ENCODE data around the gene FAM9A. TPM values are rescaled to one million over a fixed set of nuclear protein-coding genes. Genes with fewer than 3 reads are reported as not detected.

The FAM9A gene
- total and polyA plus RNA-seq, 9 of the 15 experiments (the other 6 are each of a cell fraction or from before 2014, with no cell fraction given) = 0.07 TPM; not detected in 8

DNA sequence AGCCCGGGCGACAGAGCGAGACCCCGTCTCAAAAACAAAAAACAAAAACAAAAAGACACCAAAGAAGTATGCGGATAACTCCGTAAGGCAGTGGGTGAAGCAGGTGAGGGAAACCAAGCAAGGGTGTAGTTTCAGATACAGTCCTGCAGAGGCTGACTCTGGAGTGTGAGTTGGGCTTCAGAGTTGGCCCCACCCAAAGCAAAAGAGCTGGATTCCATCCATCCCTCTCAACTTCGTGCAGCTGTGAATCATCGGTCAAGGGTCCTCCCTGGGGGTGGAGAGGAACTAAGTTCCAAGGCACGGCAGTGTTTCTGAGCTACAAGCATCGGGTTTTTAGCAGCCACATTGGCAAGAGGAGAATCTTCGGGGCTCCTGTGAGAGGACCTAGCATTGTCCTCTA is 43.9 kb upstream of the FAM9A start:
- no TSS peak for BruUV-seq (replicated peaks)
- no peaks in the 10 kb centered on the region for H4K20me1 ChIP-seq (replicated peaks; ENCODE audit: control insufficient read depth, insufficient read depth, low read length)
- ATAC-seq = peak; percentile 65
- H3K9me3 ChIP-seq (replicated peaks; ENCODE audit: control insufficient read depth, insufficient read depth, low read depth, low read length) = no peaks in the 10 kb centered on the region
- intact Hi-C loops (cut with micrococcal nuclease) (no loop called here), in situ Hi-C loops (cut with MboI) (no loop called here)
- no peaks in the 10 kb centered on the region; a peak in 1 of 5 replicates for H3K27me3 ChIP-seq (ENCODE audit: control insufficient read depth in 2 of 2, insufficient read depth in 2 of 2, low read length in 2 of 2)
- no peak overlapping the region for H3K27ac ChIP-seq (ENCODE audit: extremely low read depth, low read depth, low read length)
- no peak overlapping the region for H3K4me2 ChIP-seq (ENCODE audit: insufficient read depth, low read length)
- H2AFZ ChIP-seq (ENCODE audit: low read depth, low read length) = no peak overlapping the region
- no peak for FAIRE-seq
- H3K79me2 ChIP-seq (ENCODE audit: control insufficient read depth, insufficient read depth, low read length) = no peaks in the 10 kb centered on the region
- CTCF ChIA-PET (ENCODE audit: low intra/inter-chr PET ratio) = no interaction called here
- peak in 2 of 4 experiments; percentile 3 to 6 for DNase-seq (ENCODE audit: extremely low read depth in 1 of 4, low spot score in 3 of 4)
- H3K4me1 ChIP-seq (replicated peaks in 1 of 2; ENCODE audit: control insufficient read depth in 2 of 2, insufficient read depth in 2 of 2, low read length in 2 of 2) = no peaks in the 10 kb centered on the region
- POLR2A ChIA-PET = no interaction called here
- no peak for TF ChIP-seq ZNF583 (CRISPR knock-in tag; IDR thresholded peaks at IDR 0.05)
- TF ChIP-seq, protein P1, sequence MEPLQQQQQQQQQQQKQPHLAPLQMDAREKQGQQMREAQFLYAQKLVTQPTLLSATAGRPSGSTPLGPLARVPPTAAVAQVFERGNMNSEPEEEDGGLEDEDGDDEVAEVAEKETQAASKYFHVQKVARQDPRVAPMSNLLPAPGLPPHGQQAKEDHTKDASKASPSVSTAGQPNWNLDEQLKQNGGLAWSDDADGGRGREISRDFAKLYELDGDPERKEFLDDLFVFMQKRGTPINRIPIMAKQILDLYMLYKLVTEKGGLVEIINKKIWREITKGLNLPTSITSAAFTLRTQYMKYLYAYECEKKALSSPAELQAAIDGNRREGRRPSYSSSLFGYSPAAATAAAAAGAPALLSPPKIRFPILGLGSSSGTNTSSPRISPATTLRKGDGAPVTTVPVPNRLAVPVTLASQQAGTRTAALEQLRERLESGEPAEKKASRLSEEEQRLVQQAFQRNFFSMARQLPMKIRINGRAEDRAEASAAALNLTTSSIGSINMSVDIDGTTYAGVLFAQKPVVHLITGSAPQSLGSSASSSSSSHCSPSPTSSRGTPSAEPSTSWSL (CRISPR knock-in tag; IDR thresholded peaks at IDR 0.05; ENCODE audit: borderline replicate concordance) = no peak
- no peak for TF ChIP-seq THRAP3 (IDR thresholded peaks at IDR 0.05; ENCODE audit: borderline replicate concordance)
- TF ChIP-seq TAL1 (IDR thresholded peaks at IDR 0.05) = no peak
- 0% methylated on average over 11 of the region's 11 CpGs for WGBS (ENCODE audit: insufficient coverage, low coverage, missing lambda C conversion rate)
- no peaks in the 10 kb centered on the region for H3K36me3 ChIP-seq (ENCODE audit: control insufficient read depth, insufficient read depth, low read length)
- H3K4me3 ChIP-seq = no peak overlapping the region
- H3K9ac ChIP-seq (ENCODE audit: insufficient read depth in 1 of 2, low read depth in 2 of 2, low read length in 2 of 2) = no peak overlapping the region
- no peaks in the 10 kb centered on the region for H3K9me1 ChIP-seq (ENCODE audit: control insufficient read depth, insufficient read depth, low read length)

DNA sequence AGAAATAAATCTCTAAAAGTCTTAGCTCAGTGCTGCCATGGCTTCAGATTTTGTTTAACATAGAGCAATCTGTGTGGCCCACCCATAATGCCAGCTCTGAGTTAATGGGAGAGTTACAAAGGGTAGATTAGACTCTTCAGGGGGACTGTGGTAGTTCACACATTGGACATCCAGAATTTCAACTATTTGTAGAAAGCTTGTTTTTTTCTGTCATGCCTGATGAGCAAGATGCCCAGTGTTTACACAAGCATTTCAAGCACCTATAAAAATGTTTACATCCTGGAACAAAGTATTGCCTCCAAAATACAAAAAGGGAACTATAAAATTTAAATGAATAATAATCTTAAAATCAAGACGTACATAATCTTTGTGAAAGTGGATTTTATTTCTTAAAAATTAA is 43.0 kb upstream of the FAM9A start:
- Histone ChIP-seq H4K20me1 (replicated peaks; ENCODE audit: control insufficient read depth, insufficient read depth, low read length) (no peaks in the 10 kb centered on the region), H3K4me2 (ENCODE audit: insufficient read depth, low read length) (no peak overlapping the region), H3K9me3 (replicated peaks; ENCODE audit: control insufficient read depth, insufficient read depth, low read depth, low read length) (no peaks in the 10 kb centered on the region), H3K4me3 (no peak overlapping the region), H2AFZ (ENCODE audit: low read depth, low read length) (no peak overlapping the region), H3K27ac (ENCODE audit: extremely low read depth, low read depth, low read length) (no peak overlapping the region), H3K27me3 (ENCODE audit: control insufficient read depth in 2 of 2, insufficient read depth in 2 of 2, low read length in 2 of 2) (no peaks in the 10 kb centered on the region; a peak in 1 of 5 replicates), H3K4me1 (replicated peaks in 1 of 2; ENCODE audit: control insufficient read depth in 2 of 2, insufficient read depth in 2 of 2, low read length in 2 of 2) (no peaks in the 10 kb centered on the region), H3K9me1 (ENCODE audit: control insufficient read depth, insufficient read depth, low read length) (no peaks in the 10 kb centered on the region), H3K79me2 (ENCODE audit: control insufficient read depth, insufficient read depth, low read length) (no peaks in the 10 kb centered on the region), H3K36me3 (ENCODE audit: control insufficient read depth, insufficient read depth, low read length) (no peaks in the 10 kb centered on the region), H3K9ac (ENCODE audit: insufficient read depth in 1 of 2, low read depth in 2 of 2, low read length in 2 of 2) (no peak overlapping the region)
- in situ Hi-C loops (cut with MboI) = no loop called here
- no TSS peak for BruUV-seq (replicated peaks)
- CTCF ChIA-PET (ENCODE audit: low intra/inter-chr PET ratio) = no interaction called here
- POLR2A ChIA-PET = interaction anchor here (1.3 kb wide), 1 partner anchor 11 kb away, joined by 4 read pairs; no protein-coding TSS in a partner anchor
- intact Hi-C loops (cut with micrococcal nuclease) = no loop called here
- 0% methylated on average over 1 of the region's 1 CpG for WGBS (ENCODE audit: insufficient coverage, low coverage, missing lambda C conversion rate)
- no peak for ATAC-seq
- FAIRE-seq = no peak
- no peak for DNase-seq (ENCODE audit: extremely low read depth in 1 of 4, low spot score in 3 of 4)
- no peak for TF ChIP-seq NFIX (CRISPR knock-in tag; IDR thresholded peaks at IDR 0.05; ENCODE audit: low read depth)
- no peak for TF ChIP-seq MAFF (IDR thresholded peaks at IDR 0.05; ENCODE audit: low read length)
- no peak for TF ChIP-seq SAFB (IDR thresholded peaks at IDR 0.05; ENCODE audit: borderline replicate concordance, low read depth, low read length)
- no peak for TF ChIP-seq SMAD3 (CRISPR knock-in tag; conservative IDR thresholded peaks at IDR 0.05)
- TF ChIP-seq ESRRB (CRISPR knock-in tag; IDR thresholded peaks at IDR 0.05; ENCODE audit: borderline replicate concordance) = no peak
- no peak for TF ChIP-seq BCL6 (CRISPR knock-in tag; IDR thresholded peaks at IDR 0.05)
- TF ChIP-seq ZNF239 (CRISPR knock-in tag; IDR thresholded peaks at IDR 0.05) = no peak
- TF ChIP-seq NFATC3 (IDR thresholded peaks at IDR 0.05) = no peak
- TF ChIP-seq, protein P2, sequence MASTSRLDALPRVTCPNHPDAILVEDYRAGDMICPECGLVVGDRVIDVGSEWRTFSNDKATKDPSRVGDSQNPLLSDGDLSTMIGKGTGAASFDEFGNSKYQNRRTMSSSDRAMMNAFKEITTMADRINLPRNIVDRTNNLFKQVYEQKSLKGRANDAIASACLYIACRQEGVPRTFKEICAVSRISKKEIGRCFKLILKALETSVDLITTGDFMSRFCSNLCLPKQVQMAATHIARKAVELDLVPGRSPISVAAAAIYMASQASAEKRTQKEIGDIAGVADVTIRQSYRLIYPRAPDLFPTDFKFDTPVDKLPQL (IDR thresholded peaks at IDR 0.05; ENCODE audit: extremely low read depth, insufficient read length) = no peak
- TF ChIP-seq, protein P3, sequence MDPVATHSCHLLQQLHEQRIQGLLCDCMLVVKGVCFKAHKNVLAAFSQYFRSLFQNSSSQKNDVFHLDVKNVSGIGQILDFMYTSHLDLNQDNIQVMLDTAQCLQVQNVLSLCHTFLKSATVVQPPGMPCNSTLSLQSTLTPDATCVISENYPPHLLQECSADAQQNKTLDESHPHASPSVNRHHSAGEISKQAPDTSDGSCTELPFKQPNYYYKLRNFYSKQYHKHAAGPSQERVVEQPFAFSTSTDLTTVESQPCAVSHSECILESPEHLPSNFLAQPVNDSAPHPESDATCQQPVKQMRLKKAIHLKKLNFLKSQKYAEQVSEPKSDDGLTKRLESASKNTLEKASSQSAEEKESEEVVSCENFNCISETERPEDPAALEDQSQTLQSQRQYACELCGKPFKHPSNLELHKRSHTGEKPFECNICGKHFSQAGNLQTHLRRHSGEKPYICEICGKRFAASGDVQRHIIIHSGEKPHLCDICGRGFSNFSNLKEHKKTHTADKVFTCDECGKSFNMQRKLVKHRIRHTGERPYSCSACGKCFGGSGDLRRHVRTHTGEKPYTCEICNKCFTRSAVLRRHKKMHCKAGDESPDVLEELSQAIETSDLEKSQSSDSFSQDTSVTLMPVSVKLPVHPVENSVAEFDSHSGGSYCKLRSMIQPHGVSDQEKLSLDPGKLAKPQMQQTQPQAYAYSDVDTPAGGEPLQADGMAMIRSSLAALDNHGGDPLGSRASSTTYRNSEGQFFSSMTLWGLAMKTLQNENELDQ (CRISPR knock-in tag; IDR thresholded peaks at IDR 0.05; ENCODE audit: borderline replicate concordance) = no peak

Data from K562 (cell line).